KOPT-K1 (cell line): ENCODE data around the gene FANCC.

Experiments
- H3K27ac ChIP-seq: fragments of 200-600 bp; sonication (generic); 2 replicates; pipeline ENCODE4 v1.5.1; 2016; ENCODE audit warnings: antibody characterized with exemption, mild to moderate bottlenecking, low read depth, low read length; ENCODE audit not compliant: poor library complexity, severe bottlenecking
- H3K36me3 ChIP-seq: fragments of 200-600 bp; sonication (generic); 2 replicates; pipeline ENCODE4 v1.5.1; 2017; ENCODE audit warnings: antibody characterized with exemption, mild to moderate bottlenecking, low read length, moderate library complexity; ENCODE audit not compliant: insufficient read depth
- H3K9me3 ChIP-seq: fragments of 200-600 bp; sonication (generic); 2 replicates; pipeline ENCODE4 v1.5.1; 2017; ENCODE audit warnings: antibody characterized with exemption, low read length, mild to moderate bottlenecking; ENCODE audit not compliant: insufficient read depth, poor library complexity, severe bottlenecking

The FANCC gene

GRCh38 chr9:95150903-95151302 is 166.6 kb downstream of the FANCC start:
- no peaks in the 10 kb centered on the region for H3K9me3 ChIP-seq
- H3K27ac ChIP-seq, result no peak overlapping the region
- H3K36me3 ChIP-seq, result no peaks in the 10 kb centered on the region

- Histone ChIP-seq H3K9me3 (no peaks in the 10 kb centered on the region), H3K27ac (no peak overlapping the region), H3K36me3 (no peaks in the 10 kb centered on the region)
These were observed 169.3 kb downstream of the FANCC start for GRCh38 chr9:95148208-95148520.

- Histone ChIP-seq H3K9me3 (no peaks in the 10 kb centered on the region), H3K27ac (no peak overlapping the region), H3K36me3 (no peaks in the 10 kb centered on the region)
These were observed 169.9 kb downstream of the FANCC start for GRCh38 chr9:95147452-95148207.

- Histone ChIP-seq H3K27ac (no peak overlapping the region), H3K36me3 (no peaks in the 10 kb centered on the region), H3K9me3 (no peaks in the 10 kb centered on the region)
These were observed 173.6 kb downstream of the FANCC start for GRCh38 chr9:95143591-95144561.

- Histone ChIP-seq H3K27ac (no peak overlapping the region), H3K9me3 (no peaks in the 10 kb centered on the region), H3K36me3 (no peaks in the 10 kb centered on the region)
These were observed 174.8 kb downstream of the FANCC start for GRCh38 chr9:95142728-95143127.

GRCh38 chr9:95142315-95142714 is 175.2 kb downstream of the FANCC start:
- Histone ChIP-seq H3K27ac (no peak overlapping the region), H3K9me3 (no peaks in the 10 kb centered on the region), H3K36me3 (no peaks in the 10 kb centered on the region)

- H3K9me3 ChIP-seq, result no peaks in the 10 kb centered on the region
- no peak overlapping the region for H3K27ac ChIP-seq
- H3K36me3 ChIP-seq, result no peaks in the 10 kb centered on the region
These were observed 176.7 kb downstream of the FANCC start for GRCh38 chr9:95140821-95141220.

- H3K27ac ChIP-seq, result no peak overlapping the region
- no peaks in the 10 kb centered on the region for H3K9me3 ChIP-seq
- no peaks in the 10 kb centered on the region; the same call in 1 of the 2 replicates for H3K36me3 ChIP-seq
These were observed 178.4 kb downstream of the FANCC start for GRCh38 chr9:95139126-95139525.

GRCh38 chr9:95138474-95138873 is 179.0 kb downstream of the FANCC start:
- Histone ChIP-seq H3K36me3 (no peaks in the 10 kb centered on the region; the same call in 1 of the 2 replicates), H3K9me3 (no peaks in the 10 kb centered on the region), H3K27ac (no peak overlapping the region)

- H3K9me3 ChIP-seq, result no peaks in the 10 kb centered on the region
These were observed 179.8 kb downstream of the FANCC start for GRCh38 chr9:95137587-95138145.

GRCh38 chr9:95135756-95136155 is 181.8 kb downstream of the FANCC start:
- Histone ChIP-seq H3K36me3 (no peaks in the 10 kb centered on the region; the same call in 1 of the 2 replicates), H3K27ac (no peak overlapping the region), H3K9me3 (no peaks in the 10 kb centered on the region)

More at GRCh38 chr9:95137587-95138145, 179.8 kb downstream of the FANCC start:
- no peaks in the 10 kb centered on the region; the same call in 1 of the 2 replicates for H3K36me3 ChIP-seq
- no peak overlapping the region for H3K27ac ChIP-seq

- Histone ChIP-seq H3K36me3 (no peaks in the 10 kb centered on the region; the same call in 1 of the 2 replicates), H3K9me3 (no peaks in the 10 kb centered on the region), H3K27ac (no peak overlapping the region)
These were observed 183.0 kb downstream of the FANCC start for GRCh38 chr9:95134457-95134881.

- Histone ChIP-seq H3K27ac (no peak overlapping the region), H3K9me3 (no peaks in the 10 kb centered on the region), H3K36me3 (no peaks in the 10 kb centered on the region; the same call in 1 of the 2 replicates)
These were observed 184.2 kb downstream of the FANCC start for GRCh38 chr9:95133325-95133705.

- Histone ChIP-seq H3K27ac (no peak overlapping the region), H3K36me3 (no peaks in the 10 kb centered on the region; the same call in 1 of the 2 replicates), H3K9me3 (no peaks in the 10 kb centered on the region)
These were observed 184.9 kb downstream of the FANCC start for GRCh38 chr9:95132366-95133324.
